IPS-20b (cell line): ENCODE data around the gene C4B.
A peak's percentile ranks its signal among the peaks of the same experiment; 100 is the strongest.
"Not testable (repeated sequence)": the region's sequence is repeated elsewhere in the genome, so short reads cannot be mapped to it uniquely, and the experiment has no call there.

Experiments
- H3K27ac ChIP-seq: one replicate; pipeline ENCODE4 v1.5.1; 2013; ENCODE audit warnings: low read length
- H3K27me3 ChIP-seq: 2 replicates; pipeline ENCODE4 v1.6.1; 2013; ENCODE audit warnings: mild to moderate bottlenecking, low read length, inconsistent platforms; ENCODE audit not compliant: insufficient read depth
- H3K36me3 ChIP-seq: 2 replicates; pipeline ENCODE4 v1.6.1; 2013; ENCODE audit warnings: low read depth, mild to moderate bottlenecking, inconsistent platforms, low read length, moderate library complexity; ENCODE audit not compliant: insufficient read depth
- H3K4me1 ChIP-seq: 2 replicates; pipeline ENCODE4 v1.6.1; 2013; ENCODE audit warnings: mild to moderate bottlenecking, control low read depth, inconsistent platforms, low read length, moderate library complexity; ENCODE audit not compliant: insufficient read depth
- H3K4me3 ChIP-seq: 2 replicates; pipeline ENCODE4 v1.5.1; 2013; ENCODE audit warnings: mild to moderate bottlenecking, low read length, inconsistent platforms
- H3K9ac ChIP-seq: 2 replicates; pipeline ENCODE4 v1.6.1; 2013; ENCODE audit warnings: low read depth, mild to moderate bottlenecking, inconsistent platforms, low read length, moderate library complexity
- H3K9me3 ChIP-seq: 2 replicates; pipeline ENCODE4 v1.6.1; 2013; ENCODE audit warnings: mild to moderate bottlenecking, low read depth, low read length, inconsistent platforms; ENCODE audit not compliant: insufficient read depth

C4B gene

DNA sequence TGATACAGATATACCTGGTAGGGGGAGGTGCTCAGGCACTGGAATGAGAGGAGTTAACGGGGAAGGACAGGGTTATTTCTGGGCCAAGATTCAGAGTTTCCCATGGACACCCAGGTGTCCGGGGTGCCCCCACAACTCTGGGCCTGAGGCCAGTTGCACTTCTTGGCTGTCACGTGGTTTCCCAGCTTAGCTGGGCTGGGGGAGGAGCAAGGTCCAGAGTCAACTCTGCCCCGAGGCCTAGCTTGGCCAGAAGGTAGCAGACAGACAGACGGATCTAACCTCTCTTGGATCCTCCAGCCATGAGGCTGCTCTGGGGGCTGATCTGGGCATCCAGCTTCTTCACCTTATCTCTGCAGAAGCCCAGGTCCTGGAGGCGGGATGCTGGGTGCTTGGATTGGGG, at the start of gene C4B:
C4B (plus strand) TSS at position 249 of the 400 bp plus-strand sequence; CDS start at position 300, 51 bp downstream.
- not testable (repeated sequence) for H3K9me3 ChIP-seq

DNA sequence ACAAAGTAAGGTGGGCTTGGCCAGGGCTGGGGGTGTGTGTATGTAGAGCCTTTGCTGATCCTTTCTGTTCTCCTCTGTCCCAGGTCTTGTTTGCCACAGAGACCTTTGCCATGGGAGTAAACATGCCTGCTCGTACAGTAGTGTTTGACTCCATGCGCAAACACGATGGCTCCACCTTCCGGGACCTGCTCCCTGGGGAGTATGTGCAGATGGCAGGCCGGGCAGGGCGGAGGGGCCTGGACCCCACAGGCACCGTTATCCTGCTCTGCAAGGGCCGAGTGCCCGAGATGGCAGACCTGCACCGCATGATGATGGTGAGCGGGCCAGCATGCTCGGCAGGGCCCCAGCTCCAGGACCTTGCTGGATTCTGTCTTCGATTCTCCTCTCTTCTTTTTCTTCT, 48.9 kb upstream of the C4B start:
- no peaks in the 10 kb centered on the region for H3K27me3 ChIP-seq
- no peaks in the 10 kb centered on the region for H3K9me3 ChIP-seq
- no peaks in the 10 kb centered on the region for H3K4me1 ChIP-seq
- H3K27ac ChIP-seq, result no peak overlapping the region
- H3K4me3 ChIP-seq, result no peak overlapping the region
- peaks cover 96% of the 10 kb centered on the region for H3K36me3 ChIP-seq
- no peak overlapping the region for H3K9ac ChIP-seq

More for the DNA sequence above, at the start of gene C4B:
- H3K4me3 ChIP-seq, H3K9ac ChIP-seq, H3K27me3 ChIP-seq, H3K27ac ChIP-seq, H3K36me3 ChIP-seq, H3K4me1 ChIP-seq: not testable (repeated sequence)

DNA sequence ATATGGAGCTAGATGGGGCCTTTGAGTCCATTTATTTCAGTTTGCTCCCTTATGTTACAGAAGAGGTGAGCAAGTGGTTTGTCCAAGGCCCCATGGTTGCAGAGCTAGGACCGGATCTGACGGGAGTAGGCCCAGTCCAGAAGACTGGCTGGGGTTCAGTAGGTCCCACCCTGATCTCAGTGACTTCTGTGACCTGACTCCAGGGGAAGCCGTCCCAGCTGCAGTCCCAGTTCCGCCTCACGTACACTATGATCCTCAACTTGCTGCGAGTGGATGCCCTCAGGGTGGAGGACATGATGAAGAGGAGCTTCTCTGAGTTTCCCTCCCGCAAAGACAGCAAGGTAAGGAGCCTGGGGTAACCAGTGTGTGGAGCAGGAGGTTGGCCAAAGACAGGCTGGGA, 48.1 kb upstream of the C4B start:
- Histone ChIP-seq H3K4me1 (no peaks in the 10 kb centered on the region), H3K4me3 (no peak overlapping the region), H3K9ac (no peak overlapping the region), H3K27me3 (no peaks in the 10 kb centered on the region), H3K36me3 (peaks cover 87% of the 10 kb centered on the region), H3K27ac (no peak overlapping the region), H3K9me3 (no peaks in the 10 kb centered on the region)

DNA sequence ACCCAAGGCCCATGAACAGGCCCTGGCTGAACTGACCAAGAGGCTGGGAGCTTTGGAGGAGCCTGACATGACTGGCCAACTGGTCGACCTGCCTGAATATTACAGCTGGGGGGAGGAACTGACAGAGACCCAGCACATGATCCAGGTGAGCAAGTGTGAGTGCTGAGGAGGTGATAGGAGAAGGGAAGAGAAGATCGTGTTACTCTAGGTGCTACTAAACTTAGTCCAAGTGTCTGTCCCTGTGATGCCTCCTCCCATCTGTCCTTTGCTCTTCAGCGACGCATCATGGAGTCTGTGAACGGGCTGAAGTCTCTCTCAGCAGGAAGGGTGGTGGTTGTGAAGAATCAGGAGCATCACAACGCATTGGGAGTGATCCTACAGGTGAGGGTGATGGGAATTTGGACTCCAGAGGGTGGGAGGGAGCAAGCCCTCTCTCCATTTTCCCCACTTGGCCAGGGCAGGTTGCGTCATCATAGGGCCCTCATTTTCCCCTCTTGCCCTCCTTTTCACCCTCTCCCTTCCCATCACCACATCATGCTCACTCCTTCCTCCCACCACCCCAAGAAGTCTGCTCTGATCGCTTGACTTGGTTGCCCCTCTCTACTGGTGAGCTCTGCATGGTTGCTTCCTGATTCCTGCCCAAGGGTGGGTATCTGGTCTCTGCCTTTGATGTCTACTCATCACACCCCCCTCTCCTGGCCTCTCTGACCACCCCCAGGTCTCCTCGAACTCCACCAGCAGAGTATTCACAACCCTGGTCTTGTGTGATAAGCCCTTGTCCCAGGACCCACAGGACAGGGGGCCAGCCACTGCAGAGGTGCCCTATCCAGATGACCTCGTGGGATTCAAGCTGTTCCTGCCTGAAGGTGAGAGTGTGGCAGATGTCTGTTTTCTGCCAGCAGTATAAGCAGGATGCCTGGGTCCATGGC, 47.3 kb upstream of the C4B start:
- Histone ChIP-seq H3K4me1 (no peaks in the 10 kb centered on the region), H3K27ac (no peak overlapping the region), H3K9ac (no peak overlapping the region), H3K4me3 (no peak overlapping the region), H3K9me3 (no peaks in the 10 kb centered on the region), H3K36me3 (peaks cover 80% of the 10 kb centered on the region), H3K27me3 (no peaks in the 10 kb centered on the region)

DNA sequence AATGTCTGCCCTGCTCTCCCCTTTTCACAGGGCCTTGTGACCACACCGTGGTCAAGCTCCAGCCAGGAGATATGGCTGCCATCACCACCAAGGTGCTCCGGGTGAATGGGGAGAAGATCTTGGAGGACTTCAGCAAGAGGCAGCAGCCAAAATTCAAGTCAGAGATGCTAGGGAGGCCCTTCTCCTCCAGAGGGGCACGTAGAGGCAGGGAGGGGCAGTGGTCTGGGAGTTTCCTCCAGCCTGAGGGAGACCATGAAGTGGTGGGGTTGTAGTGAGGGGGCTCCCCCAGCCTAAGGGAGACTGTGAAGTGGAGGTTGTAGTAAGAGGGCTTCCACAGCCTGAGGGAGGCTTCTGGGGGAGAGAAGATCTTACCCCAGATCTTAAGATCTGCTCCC, 46.7 kb upstream of the C4B start:
- Histone ChIP-seq H3K27me3 (no peaks in the 10 kb centered on the region), H3K4me1 (no peaks in the 10 kb centered on the region; the same call in 1 of the 2 replicates), H3K36me3 (peaks cover 73% of the 10 kb centered on the region), H3K9ac (no peak overlapping the region), H3K9me3 (no peaks in the 10 kb centered on the region), H3K4me3 (no peak overlapping the region), H3K27ac (no peak overlapping the region)

DNA sequence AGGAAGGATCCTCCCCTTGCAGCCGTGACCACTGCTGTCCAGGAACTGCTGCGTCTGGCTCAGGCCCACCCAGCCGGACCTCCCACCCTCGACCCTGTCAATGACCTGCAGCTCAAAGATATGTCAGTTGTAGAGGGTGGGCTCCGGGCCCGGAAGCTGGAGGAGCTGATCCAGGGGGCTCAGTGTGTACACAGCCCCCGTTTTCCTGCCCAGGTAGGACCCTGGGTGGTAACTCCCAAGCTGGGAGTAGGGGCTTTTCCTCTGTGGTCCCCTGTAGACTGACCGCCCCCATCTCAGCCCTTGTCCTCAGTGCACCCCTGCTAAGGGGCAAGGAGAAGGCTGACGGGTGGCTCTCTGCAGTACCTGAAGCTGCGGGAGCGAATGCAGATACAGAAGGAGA, 46.3 kb upstream of the C4B start:
- no peaks in the 10 kb centered on the region for H3K9me3 ChIP-seq
- H3K27me3 ChIP-seq, result no peaks in the 10 kb centered on the region
- no peak overlapping the region for H3K27ac ChIP-seq
- H3K36me3 ChIP-seq, result peaks cover 70% of the 10 kb centered on the region
- H3K4me3 ChIP-seq, result no peak overlapping the region
- no peaks in the 10 kb centered on the region; the same call in 1 of the 2 replicates for H3K4me1 ChIP-seq
- no peak overlapping the region for H3K9ac ChIP-seq

DNA sequence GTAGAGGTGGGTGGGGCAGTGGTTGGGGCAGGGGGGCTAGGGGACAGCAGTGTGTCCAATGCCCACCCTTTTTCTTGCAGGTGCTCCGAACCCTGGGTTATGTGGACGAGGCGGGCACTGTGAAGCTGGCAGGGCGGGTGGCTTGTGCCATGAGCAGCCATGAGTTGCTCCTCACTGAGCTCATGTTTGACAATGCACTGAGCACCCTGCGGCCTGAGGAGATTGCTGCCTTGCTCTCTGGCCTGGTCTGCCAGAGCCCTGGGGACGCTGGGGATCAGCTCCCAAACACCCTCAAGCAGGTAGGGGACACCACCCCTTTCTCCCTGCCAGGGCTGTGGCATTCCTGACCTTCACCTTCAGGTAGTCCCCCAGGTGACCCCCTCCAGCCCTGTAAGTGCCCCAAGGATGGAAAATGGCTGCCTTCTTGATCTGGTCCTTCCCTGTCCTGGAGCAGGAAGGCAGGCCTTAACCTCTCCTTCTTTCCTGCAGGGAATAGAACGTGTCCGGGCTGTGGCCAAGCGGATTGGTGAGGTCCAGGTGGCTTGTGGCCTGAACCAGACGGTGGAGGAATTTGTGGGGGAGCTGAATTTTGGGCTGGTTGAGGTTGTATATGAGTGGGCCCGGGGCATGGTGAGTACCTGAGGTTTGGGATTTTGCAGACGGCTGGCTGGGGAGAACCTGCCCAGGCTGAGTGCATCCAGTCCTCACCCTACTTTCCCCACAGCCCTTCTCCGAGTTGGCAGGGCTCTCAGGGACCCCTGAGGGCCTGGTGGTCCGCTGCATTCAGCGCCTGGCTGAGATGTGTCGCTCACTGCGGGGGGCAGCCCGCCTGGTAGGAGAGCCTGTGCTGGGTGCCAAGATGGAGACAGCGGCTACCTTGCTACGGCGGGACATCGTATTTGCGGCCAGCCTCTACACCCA, 45.5 kb upstream of the C4B start:
- H3K36me3 ChIP-seq, result peaks cover 63% of the 10 kb centered on the region
- no peak overlapping the region for H3K9ac ChIP-seq
- no peaks in the 10 kb centered on the region; the same call in 1 of the 2 replicates for H3K4me1 ChIP-seq
- no peak overlapping the region for H3K4me3 ChIP-seq
- no peak overlapping the region for H3K27ac ChIP-seq
- H3K27me3 ChIP-seq, result no peaks in the 10 kb centered on the region
- no peaks in the 10 kb centered on the region for H3K9me3 ChIP-seq

DNA sequence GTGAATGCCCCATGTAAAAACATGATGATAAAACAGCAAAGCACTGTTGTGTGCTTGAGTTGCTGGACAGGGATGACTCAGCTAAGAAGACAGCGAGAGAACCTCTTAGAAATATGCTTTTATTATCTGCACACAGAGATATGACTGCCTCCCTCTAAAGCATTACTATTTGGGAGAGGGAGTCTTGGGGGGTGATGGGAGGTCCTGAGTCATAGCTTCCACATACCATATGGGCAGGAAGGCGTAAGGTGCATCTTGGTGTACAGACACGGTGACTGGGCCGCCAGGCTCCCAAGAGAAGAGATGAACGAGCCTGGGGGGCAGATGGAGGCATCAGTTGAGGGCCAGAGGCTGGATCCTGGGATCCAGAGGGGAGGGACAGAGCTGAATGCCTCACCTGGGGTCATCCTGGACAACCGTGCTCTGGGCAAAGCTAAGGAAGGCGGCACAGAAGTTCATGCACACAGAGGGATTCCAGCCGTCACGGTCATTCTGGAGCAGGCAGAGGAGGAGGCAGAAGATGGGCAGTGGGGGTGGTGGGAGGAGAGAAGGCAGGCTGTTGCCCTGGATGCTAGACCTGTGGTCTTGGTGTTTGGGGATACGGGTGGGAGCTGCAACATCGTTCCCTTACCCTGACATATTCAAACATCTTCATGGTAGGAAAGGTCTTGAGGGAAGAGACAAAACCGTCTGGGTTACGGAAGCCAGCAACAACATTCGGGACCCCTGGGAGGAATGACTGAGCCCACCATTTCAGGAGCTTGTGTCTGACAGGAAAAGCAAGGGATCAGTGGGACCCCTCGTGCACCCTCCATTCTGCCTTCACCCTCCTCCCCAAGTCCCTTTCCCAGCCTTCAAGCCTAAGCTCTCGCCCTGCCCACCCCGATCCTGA, 44.6 kb upstream of the C4B start:
- Histone ChIP-seq H3K9ac (no peak overlapping the region), H3K27ac (no peak overlapping the region), H3K4me3 (no peak overlapping the region)

DNA sequence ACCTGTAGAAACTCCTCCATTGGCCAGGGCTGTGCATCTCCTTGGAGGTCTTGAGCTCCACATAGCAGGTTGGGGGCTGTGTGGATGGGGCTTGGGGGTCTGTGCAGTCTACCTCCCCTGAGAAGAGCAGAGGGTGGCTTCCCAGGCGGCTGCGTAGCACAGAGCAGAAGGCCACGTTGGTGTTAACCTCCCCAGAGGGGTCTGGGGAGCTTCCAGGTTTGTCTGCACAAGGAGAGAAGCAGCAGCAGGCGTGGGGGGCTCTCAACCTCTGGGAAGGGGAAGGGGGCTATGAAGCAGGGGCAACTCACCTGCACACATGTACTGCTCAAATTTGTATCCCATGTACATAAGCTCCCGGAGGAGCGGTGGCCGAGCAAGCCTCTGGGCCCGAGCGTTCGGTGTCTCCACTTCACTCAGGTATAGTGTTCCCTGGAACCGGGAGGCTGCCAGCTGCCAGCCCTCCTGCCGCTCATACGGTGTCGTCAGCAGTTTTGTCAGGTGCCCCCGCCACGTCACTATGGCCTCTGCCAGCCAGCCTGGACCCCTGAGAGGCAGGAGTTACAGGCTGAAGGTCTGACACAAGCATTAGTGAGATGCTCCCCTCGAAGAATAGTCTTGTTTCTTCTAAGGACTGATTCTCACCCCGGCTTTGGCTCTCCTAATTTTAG, 43.9 kb upstream of the C4B start:
- H3K4me3 ChIP-seq, result peak overlapping the region; percentile 81
- H3K27ac ChIP-seq, result no peak overlapping the region
- H3K9ac ChIP-seq, result no peak overlapping the region

More for the DNA sequence above, 44.6 kb upstream of the C4B start:
- Histone ChIP-seq H3K27me3 (no peaks in the 10 kb centered on the region), H3K9me3 (no peaks in the 10 kb centered on the region), H3K36me3 (peaks cover 55% of the 10 kb centered on the region), H3K4me1 (no peaks in the 10 kb centered on the region; the same call in 1 of the 2 replicates)

DNA sequence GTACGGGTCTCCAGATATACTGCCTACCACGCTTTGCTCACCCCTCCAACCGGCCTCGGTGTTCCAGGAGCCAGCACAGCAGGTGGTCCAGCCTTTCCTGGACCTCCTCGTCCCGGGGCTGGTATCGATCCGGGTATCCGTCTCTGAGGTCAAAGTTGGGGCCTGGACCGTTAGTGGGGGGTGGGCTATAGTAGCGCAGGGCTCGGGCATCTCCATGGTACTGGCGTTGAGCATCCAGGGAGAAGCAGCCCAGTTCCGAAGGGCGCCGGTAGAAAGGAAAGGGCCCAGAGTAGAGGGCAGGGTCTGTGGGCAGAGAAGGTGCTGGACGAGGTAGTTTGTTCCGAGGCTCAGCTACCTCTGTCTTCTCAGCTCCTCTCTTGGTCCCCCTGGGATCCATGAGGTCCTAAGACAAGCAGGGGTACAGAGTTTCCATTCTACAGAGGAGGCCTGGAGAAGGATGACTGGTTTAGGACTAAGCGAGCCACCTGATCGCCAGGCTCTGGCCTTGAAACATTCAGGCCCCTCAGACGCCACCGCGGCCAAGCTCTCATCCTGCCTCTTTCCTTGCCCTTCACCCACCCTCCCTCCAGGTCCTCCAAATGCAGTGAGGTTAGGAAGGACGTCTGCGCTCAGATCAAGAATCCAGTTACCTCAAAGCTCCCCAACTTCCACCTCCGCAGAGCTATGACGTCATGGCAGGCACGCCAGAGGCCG, 43.2 kb upstream of the C4B start:
- peaks cover 41% of the 10 kb centered on the region for H3K36me3 ChIP-seq
- no peaks in the 10 kb centered on the region; the same call in 1 of the 2 replicates for H3K4me1 ChIP-seq
- H3K27me3 ChIP-seq, result no peaks in the 10 kb centered on the region
- H3K27ac ChIP-seq, result peak overlapping the region; percentile 58
- peak overlapping the region; percentile 81 for H3K4me3 ChIP-seq
- H3K9me3 ChIP-seq, result no peaks in the 10 kb centered on the region
- H3K9ac ChIP-seq, result peak overlapping the region; percentile 83

More for the DNA sequence above, 43.9 kb upstream of the C4B start:
- H3K4me1 ChIP-seq, result no peaks in the 10 kb centered on the region; the same call in 1 of the 2 replicates
- H3K9me3 ChIP-seq, result no peaks in the 10 kb centered on the region
- H3K27me3 ChIP-seq, result no peaks in the 10 kb centered on the region
- peaks cover 48% of the 10 kb centered on the region for H3K36me3 ChIP-seq
